ENCODE measurements around the gene SLC20A1. TPM values are rescaled to one million over a fixed set of nuclear protein-coding genes. Genes with fewer than 3 reads are reported as not detected.
A peak's percentile ranks its signal among the peaks of the same experiment; 100 is the strongest.

SLC20A1 gene
- total RNA-seq, 1 experiment from 2014 or later, result 123 TPM

- no peak overlapping the region for H3T11ph ChIP-seq (ENCODE audit: low read length)
- H3K18ac ChIP-seq (ENCODE audit: insufficient read length, low read depth, low read length), result no peak overlapping the region
- H4K8ac ChIP-seq (replicated peaks; ENCODE audit: insufficient read length, low read depth, low read length), result no peak overlapping the region
- no peak overlapping the region for H3K4me2 ChIP-seq (ENCODE audit: insufficient read depth, insufficient read length, low read length)
- WGBS (ENCODE audit: extremely low coverage, insufficient read length, low lambda C conversion rate), result no CpG with 5 or more reads among the region's 3 CpGs
- no peak overlapping the region for H2AFZ ChIP-seq (ENCODE audit: low read length)
- Mint-ChIP-seq H3K27me3 (ENCODE audit: low read depth) (no peaks in the 10 kb centered on the region; the same call in 1 of the 2 replicates), H3K4me3 (no peak overlapping the region), H3K4me1 (peaks cover 13% of the 10 kb centered on the region in 2 experiments), H3K36me3 (ENCODE audit: insufficient read depth in 1 of 3, low read depth in 3 of 3) (no peaks in the 10 kb centered on the region), H3K9me3 (no peaks in the 10 kb centered on the region), H3K27ac (0 out of 7 replicates have a peak overlapping the region, but pooled peaks of 2 of the 3 experiments have one; percentile 34 to 45)
- no peaks in the 10 kb centered on the region for H3K79me2 ChIP-seq (ENCODE audit: insufficient read depth, low read length)
- H3K79me1 ChIP-seq (ENCODE audit: insufficient read depth, low read depth, low read length, poor library complexity, severe bottlenecking), result no peaks in the 10 kb centered on the region
- H3K4ac ChIP-seq (ENCODE audit: low read depth, low read length), result no peak overlapping the region
- H3K27me3 ChIP-seq (ENCODE audit: insufficient read depth, low read length), result no peaks in the 10 kb centered on the region
- H3K4me1 ChIP-seq (ENCODE audit: insufficient read depth, low read length), result no peaks in the 10 kb centered on the region; the same call in 1 of the 2 replicates
- no peak overlapping the region for H2BK12ac ChIP-seq (ENCODE audit: insufficient read length, low read depth, low read length)
- H2BK120ac ChIP-seq (ENCODE audit: low read depth, low read length, poor library complexity, severe bottlenecking), result no peak overlapping the region
- no peak overlapping the region for H2BK15ac ChIP-seq (ENCODE audit: low read depth, low read length)
- DNase-seq, result no peak
- H2BK20ac ChIP-seq (ENCODE audit: low read depth, low read length, poor library complexity, severe bottlenecking), result no peak overlapping the region
- no peak overlapping the region for H3K27ac ChIP-seq (ENCODE audit: insufficient read length, low read depth, low read length)
- no peak overlapping the region for H2BK5ac ChIP-seq (ENCODE audit: insufficient read length, low read length)
- no peak for TF ChIP-seq CTCF (conservative IDR thresholded peaks at IDR 0.05)
- no peaks in the 10 kb centered on the region for H4K20me1 ChIP-seq (ENCODE audit: control insufficient read depth, insufficient read depth, insufficient read length)
- no peaks in the 10 kb centered on the region for H3K23me2 ChIP-seq (ENCODE audit: insufficient read length, low read depth, low read length, poor library complexity, severe bottlenecking)
- no peak overlapping the region for H3K9ac ChIP-seq (ENCODE audit: extremely low read depth, insufficient read length, low read length)
- H3K9me3 ChIP-seq (ENCODE audit: control insufficient read depth, low read depth, low read length), result no peaks in the 10 kb centered on the region
- H4K5ac ChIP-seq (ENCODE audit: insufficient read length, low read depth, low read length), result no peak overlapping the region
- H4K91ac ChIP-seq (ENCODE audit: insufficient read length, low read depth, low read length), result no peak overlapping the region
- H3K14ac ChIP-seq (ENCODE audit: insufficient read depth, low read length), result no peak overlapping the region
- H2AK5ac ChIP-seq (ENCODE audit: insufficient read length, low read length), result no peak overlapping the region
- H3K56ac ChIP-seq (ENCODE audit: insufficient read length, low read depth, low read length), result no peak overlapping the region
- no peak overlapping the region for H3K23ac ChIP-seq (ENCODE audit: insufficient read length, low read depth, low read length)
Observed at GRCh38 chr2:112622528-112622849, 23.2 kb upstream of the SLC20A1 start.

All from H9 (cell line).